ENCODE measurements around the gene CCNY.

Gene CCNY

GRCh38 chr10:35459449-35459847 is 123.1 kb downstream of the CCNY start:
- TF ChIP-seq CTCF (IDR thresholded peaks at IDR 0.05) (no peak), ZFX (IDR thresholded peaks at IDR 0.05; ENCODE audit: borderline replicate concordance) (no peak)

GRCh38 chr10:35460852-35461460 is 124.6 kb downstream of the CCNY start:
- TF ChIP-seq CTCF (IDR thresholded peaks at IDR 0.05) (no peak), ZFX (IDR thresholded peaks at IDR 0.05; ENCODE audit: borderline replicate concordance) (no peak)
- no peak overlapping the region for H3K27ac ChIP-seq

More at GRCh38 chr10:35459449-35459847, 123.1 kb downstream of the CCNY start:
- H3K27ac ChIP-seq: no peak overlapping the region

GRCh38 chr10:35462491-35462934 is 126.2 kb downstream of the CCNY start:
- no peak overlapping the region for H3K27ac ChIP-seq
- no peak for TF ChIP-seq ZFX (IDR thresholded peaks at IDR 0.05; ENCODE audit: borderline replicate concordance)
- no peak for TF ChIP-seq CTCF (IDR thresholded peaks at IDR 0.05)

- TF ChIP-seq ZFX (IDR thresholded peaks at IDR 0.05; ENCODE audit: borderline replicate concordance): no peak
- TF ChIP-seq CTCF (IDR thresholded peaks at IDR 0.05): no peak
- no peak overlapping the region for H3K27ac ChIP-seq
These were observed 127.0 kb downstream of the CCNY start for GRCh38 chr10:35463105-35463867.

GRCh38 chr10:35463878-35464277 is 127.6 kb downstream of the CCNY start:
- no peak for TF ChIP-seq ZFX (IDR thresholded peaks at IDR 0.05; ENCODE audit: borderline replicate concordance)
- TF ChIP-seq CTCF (IDR thresholded peaks at IDR 0.05): no peak

GRCh38 chr10:35464825-35465456 is 128.6 kb downstream of the CCNY start:
- no peak overlapping the region for H3K27ac ChIP-seq
- no peak for TF ChIP-seq CTCF (IDR thresholded peaks at IDR 0.05)
- TF ChIP-seq ZFX (IDR thresholded peaks at IDR 0.05; ENCODE audit: borderline replicate concordance): no peak

More at GRCh38 chr10:35463878-35464277, 127.6 kb downstream of the CCNY start:
- H3K27ac ChIP-seq: no peak overlapping the region

- TF ChIP-seq CTCF (IDR thresholded peaks at IDR 0.05) (no peak), ZFX (IDR thresholded peaks at IDR 0.05; ENCODE audit: borderline replicate concordance) (no peak)
- H3K27ac ChIP-seq: no peak overlapping the region
These were observed 129.4 kb downstream of the CCNY start for GRCh38 chr10:35465673-35466072.
